Neural progenitor cell (in vitro differentiated cells): Measurements from ENCODE around the gene EVPLL. TPM values are rescaled to one million over a fixed set of nuclear protein-coding genes. Genes with fewer than 3 reads are reported as not detected.

Experiments used
- DNase-seq: peaks from one replicate; pipeline ENCODE4 v3.0.0-alpha.2; 2016; ENCODE audit warnings: low spot score
- H2AFZ ChIP-seq: fragments of 200-600 bp; sonication (generic); replicated peaks from 2 replicates; pipeline ENCODE4 v1.6.1; 2016; ENCODE audit warnings: antibody characterized with exemption
- H3F3A ChIP-seq: fragments of 200-600 bp; sonication (generic); 2 replicates; pipeline ENCODE4 v1.6.1; 2016; ENCODE audit warnings: antibody characterized with exemption, low read depth
- H3K27ac ChIP-seq: fragments of 200-600 bp; sonication (generic); 2 replicates; pipeline ENCODE4 v1.5.1; 2016; ENCODE audit warnings: mild to moderate bottlenecking
- H3K27me3 ChIP-seq: fragments of 200-600 bp; sonication (generic); 2 replicates; pipeline ENCODE4 v1.6.1; 2016; ENCODE audit warnings: mild to moderate bottlenecking, moderate library complexity
- H3K36me3 ChIP-seq: fragments of 200-600 bp; sonication (generic); 2 replicates; pipeline ENCODE4 v1.5.1; 2016
- H3K4me1 ChIP-seq: fragments of 200-600 bp; sonication (generic); 2 replicates; pipeline ENCODE4 v1.6.1; 2016; ENCODE audit warnings: mixed run types
- H3K4me2 ChIP-seq: fragments of 200-600 bp; sonication (generic); 2 replicates; pipeline ENCODE4 v1.6.1; 2016
- H3K4me3 ChIP-seq: fragments of 200-600 bp; sonication (generic); 2 replicates; pipeline ENCODE4 v1.5.1; 2016
- H3K79me2 ChIP-seq: fragments of 200-600 bp; sonication (generic); 2 replicates; pipeline ENCODE4 v1.6.1; 2016; ENCODE audit warnings: low read depth
- H3K9ac ChIP-seq: fragments of 200-600 bp; sonication (generic); 2 replicates; pipeline ENCODE4 v1.6.1; 2016
- H3K9me3 ChIP-seq: fragments of 200-600 bp; sonication (generic); 2 replicates; pipeline ENCODE4 v1.5.1; 2016; ENCODE audit warnings: low read depth
- H4K20me1 ChIP-seq: fragments of 200-600 bp; sonication (generic); 2 replicates; pipeline ENCODE4 v1.6.1; 2016; ENCODE audit warnings: low read depth
- H3K27ac Mint-ChIP-seq: 3 replicates; pipeline ENCODE4 v1.8.0; 2021; ENCODE audit warnings: mixed read lengths
- H3K27me3 Mint-ChIP-seq: 2 replicates; pipeline ENCODE4 v1.8.0; 2022; ENCODE audit warnings: low read depth, mild to moderate bottlenecking, inconsistent platforms, moderate library complexity, mixed read lengths; ENCODE audit not compliant: insufficient read depth
- H3K36me3 Mint-ChIP-seq: 3 replicates; pipeline ENCODE4 v1.8.0; 2021; ENCODE audit warnings: mixed read lengths
- H3K4me1 Mint-ChIP-seq: 3 replicates; pipeline ENCODE4 v1.8.0; 2021; ENCODE audit warnings: mixed read lengths
- H3K4me3 Mint-ChIP-seq: 3 replicates; pipeline ENCODE4 v1.8.0; 2021; ENCODE audit warnings: mild to moderate bottlenecking, moderate library complexity, mixed read lengths
- H3K9me3 Mint-ChIP-seq: 3 replicates; pipeline ENCODE4 v1.8.0; 2020; ENCODE audit warnings: mixed read lengths
- EZH2 ChIP-seq: fragments of 200-600 bp; sonication (generic); IDR thresholded peaks from 2 replicates; pipeline ENCODE4 v1.6.1; 2017; ENCODE audit warnings: antibody characterized with exemption, mild to moderate bottlenecking, moderate library complexity
- EZH2phosphoT487 ChIP-seq: fragments of 200-600 bp; sonication (generic); IDR thresholded peaks from 2 replicates; pipeline ENCODE4 v1.6.1; 2017; ENCODE audit warnings: antibody characterized with exemption
- total RNA-seq: library from RNA; depleted of rRNA; stranded (reverse); fragments of >200 nt; gene quantifications from 2 replicates; pipeline ENCODE4 v1.2.3, GENCODE V29; 2015; ENCODE audit warnings: low replicate concordance
- TF ChIP-seq, protein P1 (sequence below): fragments of 200-600 bp; sonication (generic); IDR thresholded peaks from 2 replicates; pipeline ENCODE4 v1.5.1; 2017; ENCODE audit warnings: antibody characterized with exemption, mild to moderate bottlenecking

Gene EVPLL
- total RNA-seq, 1 donor from 2014 or later, result not detected

GRCh38 chr17:18353541-18353940 is 24.0 kb upstream of the EVPLL start:
- no peak for DNase-seq
- Histone ChIP-seq H2AFZ (no peak overlapping the region), H4K20me1 (no peaks in the 10 kb centered on the region), H3K4me3 (no peak overlapping the region), H3F3A (no peaks in the 10 kb centered on the region), H3K27me3 (no peaks in the 10 kb centered on the region), H3K9me3 (no peaks in the 10 kb centered on the region), H3K27ac (no peak overlapping the region), H3K79me2 (peaks cover 4% of the 10 kb centered on the region), H3K4me1 (no peaks in the 10 kb centered on the region), H3K36me3 (no peaks in the 10 kb centered on the region), H3K4me2 (no peak overlapping the region), H3K9ac (no peak overlapping the region)
- Mint-ChIP-seq H3K36me3 (peaks cover 19% of the 10 kb centered on the region), H3K27ac (no peak overlapping the region), H3K4me1 (peaks cover 3% of the 10 kb centered on the region), H3K9me3 (no peaks in the 10 kb centered on the region), H3K4me3 (no peak overlapping the region), H3K27me3 (peaks cover 3% of the 10 kb centered on the region)
- TF ChIP-seq EZH2 (no peak), EZH2phosphoT487 (no peak)
- TF ChIP-seq, protein P1, sequence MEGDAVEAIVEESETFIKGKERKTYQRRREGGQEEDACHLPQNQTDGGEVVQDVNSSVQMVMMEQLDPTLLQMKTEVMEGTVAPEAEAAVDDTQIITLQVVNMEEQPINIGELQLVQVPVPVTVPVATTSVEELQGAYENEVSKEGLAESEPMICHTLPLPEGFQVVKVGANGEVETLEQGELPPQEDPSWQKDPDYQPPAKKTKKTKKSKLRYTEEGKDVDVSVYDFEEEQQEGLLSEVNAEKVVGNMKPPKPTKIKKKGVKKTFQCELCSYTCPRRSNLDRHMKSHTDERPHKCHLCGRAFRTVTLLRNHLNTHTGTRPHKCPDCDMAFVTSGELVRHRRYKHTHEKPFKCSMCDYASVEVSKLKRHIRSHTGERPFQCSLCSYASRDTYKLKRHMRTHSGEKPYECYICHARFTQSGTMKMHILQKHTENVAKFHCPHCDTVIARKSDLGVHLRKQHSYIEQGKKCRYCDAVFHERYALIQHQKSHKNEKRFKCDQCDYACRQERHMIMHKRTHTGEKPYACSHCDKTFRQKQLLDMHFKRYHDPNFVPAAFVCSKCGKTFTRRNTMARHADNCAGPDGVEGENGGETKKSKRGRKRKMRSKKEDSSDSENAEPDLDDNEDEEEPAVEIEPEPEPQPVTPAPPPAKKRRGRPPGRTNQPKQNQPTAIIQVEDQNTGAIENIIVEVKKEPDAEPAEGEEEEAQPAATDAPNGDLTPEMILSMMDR, result no peak

DNA sequence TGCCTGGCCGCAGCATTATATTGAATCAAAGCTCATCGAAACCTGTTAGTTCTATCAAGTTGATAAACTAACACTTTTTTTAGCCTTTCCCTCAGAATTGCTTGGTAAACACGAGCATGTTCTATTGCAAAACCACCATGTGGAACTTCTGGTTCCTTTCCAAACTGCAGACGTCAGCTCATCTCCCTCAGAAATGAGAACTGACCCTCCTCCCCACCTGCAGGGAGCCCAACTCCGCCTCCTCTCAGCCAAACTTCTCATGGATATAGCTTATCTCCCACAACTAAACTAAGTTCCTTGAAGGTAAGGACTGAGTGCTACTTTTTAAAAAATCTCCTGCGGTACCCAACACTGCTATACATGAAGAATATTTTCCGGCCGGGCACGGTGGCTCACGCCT is 21.0 kb upstream of the EVPLL start:
- no peaks in the 10 kb centered on the region for H3K9me3 ChIP-seq
- peaks cover 5% of the 10 kb centered on the region for H3K4me1 Mint-ChIP-seq
- no peak overlapping the region for H3K4me3 Mint-ChIP-seq
- H3K36me3 ChIP-seq, result no peaks in the 10 kb centered on the region
- no peaks in the 10 kb centered on the region for H3K4me1 ChIP-seq
- H3K4me3 ChIP-seq, result no peak overlapping the region
- no peak overlapping the region for H3K27ac ChIP-seq
- no peak overlapping the region for H2AFZ ChIP-seq
- H3F3A ChIP-seq, result no peaks in the 10 kb centered on the region
- DNase-seq, result no peak
- no peaks in the 10 kb centered on the region for H3K27me3 ChIP-seq
- H3K9ac ChIP-seq, result no peak overlapping the region
- no peaks in the 10 kb centered on the region for H4K20me1 ChIP-seq
- no peak for TF ChIP-seq EZH2phosphoT487
- TF ChIP-seq EZH2, result no peak
- TF ChIP-seq, protein P1, result no peak
- H3K4me2 ChIP-seq, result no peak overlapping the region
- H3K9me3 Mint-ChIP-seq, result no peaks in the 10 kb centered on the region
- peaks cover 22% of the 10 kb centered on the region for H3K36me3 Mint-ChIP-seq
- H3K79me2 ChIP-seq, result peaks cover 31% of the 10 kb centered on the region
- no peak overlapping the region for H3K27ac Mint-ChIP-seq
- H3K27me3 Mint-ChIP-seq, result peaks cover 3% of the 10 kb centered on the region

DNA sequence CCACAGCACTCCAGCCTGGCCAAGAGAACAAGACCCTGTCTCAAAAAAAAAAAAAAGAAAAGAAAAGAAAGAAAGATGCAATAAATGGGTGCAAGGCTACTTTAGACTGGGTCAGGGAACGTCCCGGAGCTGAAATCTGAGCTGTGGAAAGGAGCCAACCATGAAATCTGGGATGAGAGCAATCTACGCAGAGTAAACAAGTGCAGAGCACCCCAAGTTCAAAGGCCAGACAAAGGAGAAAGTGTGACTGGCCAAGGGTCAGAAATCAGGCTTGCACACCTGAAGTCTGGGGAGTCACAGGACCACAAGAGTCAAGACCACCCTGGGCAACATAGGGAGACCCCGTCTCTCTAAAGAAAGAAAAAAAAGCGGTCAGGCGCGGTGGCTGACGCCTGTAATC is 17.1 kb upstream of the EVPLL start:
- H3K4me1 ChIP-seq, result peaks cover 5% of the 10 kb centered on the region
- no peaks in the 10 kb centered on the region for H4K20me1 ChIP-seq
- no peak overlapping the region for H3K4me3 ChIP-seq
- TF ChIP-seq, protein P1, result no peak
- no peak for TF ChIP-seq EZH2
- TF ChIP-seq EZH2phosphoT487, result no peak
- peaks cover 17% of the 10 kb centered on the region for H3K4me1 Mint-ChIP-seq
- H3K27me3 ChIP-seq, result no peaks in the 10 kb centered on the region
- H3K27me3 Mint-ChIP-seq, result peaks cover 3% of the 10 kb centered on the region
- no peak overlapping the region for H3K27ac Mint-ChIP-seq
- peaks cover 46% of the 10 kb centered on the region for H3K79me2 ChIP-seq
- DNase-seq, result no peak
- no peak overlapping the region for H3K9ac ChIP-seq
- H2AFZ ChIP-seq, result no peak overlapping the region
- no peaks in the 10 kb centered on the region for H3K36me3 ChIP-seq
- no peaks in the 10 kb centered on the region for H3K9me3 Mint-ChIP-seq
- H3K9me3 ChIP-seq, result no peaks in the 10 kb centered on the region
- no peaks in the 10 kb centered on the region for H3F3A ChIP-seq
- no peak overlapping the region for H3K4me2 ChIP-seq
- H3K4me3 Mint-ChIP-seq, result peak overlapping the region; percentile 41
- peaks cover 8% of the 10 kb centered on the region for H3K36me3 Mint-ChIP-seq
- no peak overlapping the region for H3K27ac ChIP-seq
